Measurements from ENCODE around the gene CELA2B. TPM values are rescaled to one million over a fixed set of nuclear protein-coding genes. Genes with fewer than 3 reads are reported as not detected.

The CELA2B gene
- total RNA-seq, 2 donors from 2014 or later = not detected

- H3K9me3 Mint-ChIP-seq = peaks cover 3% of the 10 kb centered on the region
- no peak overlapping the region for H3K27ac Mint-ChIP-seq
- no peaks in the 10 kb centered on the region for H3K27me3 ChIP-seq (ENCODE audit: control insufficient read depth, insufficient read depth, low read length, poor library complexity, severe bottlenecking)
- peaks cover 5% of the 10 kb centered on the region for H3K36me3 ChIP-seq (ENCODE audit: control insufficient read depth, insufficient read depth, low read length)
- no peak overlapping the region for H3K4me3 Mint-ChIP-seq
- no peak overlapping the region for H3K9ac ChIP-seq (ENCODE audit: extremely low read depth, low read length, poor library complexity, severe bottlenecking)
- no peak for DNase-seq
- WGBS, 2 experiments (ENCODE audit: insufficient coverage in 1 of 2, insufficient read length in 1 of 2) = 89 to 94% methylated on average over 6 to 9 of the region's 9 CpGs
- peaks cover 7% of the 10 kb centered on the region for H3K9me3 ChIP-seq (ENCODE audit: control insufficient read depth, low read length)
- H3K27ac ChIP-seq (ENCODE audit: low read depth, low read length) = no peak overlapping the region
- peaks cover 4% of the 10 kb centered on the region for H3K4me1 Mint-ChIP-seq
- H3K36me3 Mint-ChIP-seq (ENCODE audit: low read depth) = peaks cover 42% of the 10 kb centered on the region
- TF ChIP-seq, protein P1, sequence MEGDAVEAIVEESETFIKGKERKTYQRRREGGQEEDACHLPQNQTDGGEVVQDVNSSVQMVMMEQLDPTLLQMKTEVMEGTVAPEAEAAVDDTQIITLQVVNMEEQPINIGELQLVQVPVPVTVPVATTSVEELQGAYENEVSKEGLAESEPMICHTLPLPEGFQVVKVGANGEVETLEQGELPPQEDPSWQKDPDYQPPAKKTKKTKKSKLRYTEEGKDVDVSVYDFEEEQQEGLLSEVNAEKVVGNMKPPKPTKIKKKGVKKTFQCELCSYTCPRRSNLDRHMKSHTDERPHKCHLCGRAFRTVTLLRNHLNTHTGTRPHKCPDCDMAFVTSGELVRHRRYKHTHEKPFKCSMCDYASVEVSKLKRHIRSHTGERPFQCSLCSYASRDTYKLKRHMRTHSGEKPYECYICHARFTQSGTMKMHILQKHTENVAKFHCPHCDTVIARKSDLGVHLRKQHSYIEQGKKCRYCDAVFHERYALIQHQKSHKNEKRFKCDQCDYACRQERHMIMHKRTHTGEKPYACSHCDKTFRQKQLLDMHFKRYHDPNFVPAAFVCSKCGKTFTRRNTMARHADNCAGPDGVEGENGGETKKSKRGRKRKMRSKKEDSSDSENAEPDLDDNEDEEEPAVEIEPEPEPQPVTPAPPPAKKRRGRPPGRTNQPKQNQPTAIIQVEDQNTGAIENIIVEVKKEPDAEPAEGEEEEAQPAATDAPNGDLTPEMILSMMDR (conservative IDR thresholded peaks at IDR 0.05) = no peak
- no peaks in the 10 kb centered on the region for H3K27me3 Mint-ChIP-seq (ENCODE audit: insufficient read depth)
- H3K4me1 ChIP-seq (ENCODE audit: control insufficient read depth, insufficient read depth, low read length) = no peaks in the 10 kb centered on the region
- no peak overlapping the region for H3K4me3 ChIP-seq (ENCODE audit: low read length)
These were observed 18.0 kb downstream of the CELA2B start for GRCh38 chr1:15493869-15494390.

GRCh38 chr1:15500184-15501178 lies 24.6 kb downstream of the CELA2B start:
- Histone ChIP-seq H3K9ac (ENCODE audit: extremely low read depth, low read length, poor library complexity, severe bottlenecking) (no peak overlapping the region), H3K4me1 (ENCODE audit: control insufficient read depth, insufficient read depth, low read length) (no peaks in the 10 kb centered on the region), H3K9me3 (ENCODE audit: control insufficient read depth, low read length) (peaks cover 7% of the 10 kb centered on the region), H3K27ac (ENCODE audit: low read depth, low read length) (peak overlapping the region; percentile 12), H3K27me3 (ENCODE audit: control insufficient read depth, insufficient read depth, low read length, poor library complexity, severe bottlenecking) (no peaks in the 10 kb centered on the region), H3K4me3 (ENCODE audit: low read length) (no peak overlapping the region), H3K36me3 (ENCODE audit: control insufficient read depth, insufficient read depth, low read length) (no peaks in the 10 kb centered on the region)
- H3K27me3 Mint-ChIP-seq (ENCODE audit: insufficient read depth) = no peaks in the 10 kb centered on the region
- H3K4me3 Mint-ChIP-seq = no peak overlapping the region
- TF ChIP-seq, protein P1 (conservative IDR thresholded peaks at IDR 0.05) = no peak
- H3K27ac Mint-ChIP-seq = no peak overlapping the region
- peaks cover 3% of the 10 kb centered on the region for H3K9me3 Mint-ChIP-seq
- peaks cover 9% of the 10 kb centered on the region for H3K4me1 Mint-ChIP-seq
- peak; percentile 72 for DNase-seq
- WGBS, 2 experiments (ENCODE audit: insufficient coverage in 1 of 2, insufficient read length in 1 of 2) = 87 to 88% methylated on average over 9 to 19 of the region's 19 CpGs
- peaks cover 21% of the 10 kb centered on the region for H3K36me3 Mint-ChIP-seq (ENCODE audit: low read depth)

- DNase-seq = peak; percentile 92
- H3K27ac Mint-ChIP-seq = no peak overlapping the region
- H3K4me1 Mint-ChIP-seq = peaks cover 6% of the 10 kb centered on the region
- TF ChIP-seq, protein P1 (conservative IDR thresholded peaks at IDR 0.05) = peak; percentile 96
- Histone ChIP-seq H3K4me1 (ENCODE audit: control insufficient read depth, insufficient read depth, low read length) (no peaks in the 10 kb centered on the region), H3K36me3 (ENCODE audit: control insufficient read depth, insufficient read depth, low read length) (no peaks in the 10 kb centered on the region), H3K27me3 (ENCODE audit: control insufficient read depth, insufficient read depth, low read length, poor library complexity, severe bottlenecking) (no peaks in the 10 kb centered on the region), H3K4me3 (ENCODE audit: low read length) (no peak overlapping the region), H3K27ac (ENCODE audit: low read depth, low read length) (no peak overlapping the region), H3K9ac (ENCODE audit: extremely low read depth, low read length, poor library complexity, severe bottlenecking) (no peak overlapping the region), H3K9me3 (ENCODE audit: control insufficient read depth, low read length) (peaks cover 7% of the 10 kb centered on the region)
- no peaks in the 10 kb centered on the region for H3K27me3 Mint-ChIP-seq (ENCODE audit: insufficient read depth)
- H3K9me3 Mint-ChIP-seq = peaks cover 3% of the 10 kb centered on the region
- no peak overlapping the region for H3K4me3 Mint-ChIP-seq
- 59 to 65% methylated on average over 13 to 17 of the region's 17 CpGs for WGBS, 2 experiments (ENCODE audit: insufficient coverage in 1 of 2, insufficient read length in 1 of 2)
- H3K36me3 Mint-ChIP-seq (ENCODE audit: low read depth) = peaks cover 18% of the 10 kb centered on the region
These were observed 25.5 kb downstream of the CELA2B start for GRCh38 chr1:15501208-15502032.

Measured in endodermal cell (in vitro differentiated cells).